ENCODE measurements around the gene ATP2B3.

DNA sequence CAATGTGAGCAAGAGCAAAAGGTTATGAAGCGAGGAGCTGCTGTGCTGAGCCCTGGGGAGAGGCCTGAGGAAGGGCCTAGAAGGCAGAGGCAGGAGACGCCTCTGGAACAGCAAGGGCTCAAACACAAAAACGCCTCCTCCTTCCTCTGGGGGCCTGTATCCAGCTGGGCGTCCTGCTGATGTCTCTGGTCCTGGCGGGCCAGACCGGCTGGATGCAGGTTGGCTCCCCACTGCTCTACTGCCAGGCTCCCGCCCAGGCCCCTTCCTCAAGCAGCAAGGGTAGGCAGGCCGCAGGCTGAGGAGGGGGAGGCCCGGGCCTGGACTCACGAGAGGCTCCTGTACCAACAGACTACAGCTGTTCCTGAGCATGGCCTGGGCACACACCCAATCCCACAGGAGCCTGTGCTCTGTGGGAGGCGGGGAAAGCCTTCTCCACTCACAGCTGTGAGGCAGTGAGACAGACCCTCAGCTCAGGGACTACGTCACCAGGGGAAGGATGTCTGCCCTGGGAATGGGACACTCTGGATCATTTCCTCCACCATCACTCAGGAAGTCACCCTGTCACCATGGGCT, 49.3 kb upstream of the ATP2B3 start:
- TF ChIP-seq POLR2A (IDR thresholded peaks at IDR 0.05) = no peak
- TF ChIP-seq, protein P1, sequence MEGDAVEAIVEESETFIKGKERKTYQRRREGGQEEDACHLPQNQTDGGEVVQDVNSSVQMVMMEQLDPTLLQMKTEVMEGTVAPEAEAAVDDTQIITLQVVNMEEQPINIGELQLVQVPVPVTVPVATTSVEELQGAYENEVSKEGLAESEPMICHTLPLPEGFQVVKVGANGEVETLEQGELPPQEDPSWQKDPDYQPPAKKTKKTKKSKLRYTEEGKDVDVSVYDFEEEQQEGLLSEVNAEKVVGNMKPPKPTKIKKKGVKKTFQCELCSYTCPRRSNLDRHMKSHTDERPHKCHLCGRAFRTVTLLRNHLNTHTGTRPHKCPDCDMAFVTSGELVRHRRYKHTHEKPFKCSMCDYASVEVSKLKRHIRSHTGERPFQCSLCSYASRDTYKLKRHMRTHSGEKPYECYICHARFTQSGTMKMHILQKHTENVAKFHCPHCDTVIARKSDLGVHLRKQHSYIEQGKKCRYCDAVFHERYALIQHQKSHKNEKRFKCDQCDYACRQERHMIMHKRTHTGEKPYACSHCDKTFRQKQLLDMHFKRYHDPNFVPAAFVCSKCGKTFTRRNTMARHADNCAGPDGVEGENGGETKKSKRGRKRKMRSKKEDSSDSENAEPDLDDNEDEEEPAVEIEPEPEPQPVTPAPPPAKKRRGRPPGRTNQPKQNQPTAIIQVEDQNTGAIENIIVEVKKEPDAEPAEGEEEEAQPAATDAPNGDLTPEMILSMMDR (IDR thresholded peaks at IDR 0.05) = no peak
